Measurements from ENCODE around the gene SLC27A4.

Gene SLC27A4

DNA sequence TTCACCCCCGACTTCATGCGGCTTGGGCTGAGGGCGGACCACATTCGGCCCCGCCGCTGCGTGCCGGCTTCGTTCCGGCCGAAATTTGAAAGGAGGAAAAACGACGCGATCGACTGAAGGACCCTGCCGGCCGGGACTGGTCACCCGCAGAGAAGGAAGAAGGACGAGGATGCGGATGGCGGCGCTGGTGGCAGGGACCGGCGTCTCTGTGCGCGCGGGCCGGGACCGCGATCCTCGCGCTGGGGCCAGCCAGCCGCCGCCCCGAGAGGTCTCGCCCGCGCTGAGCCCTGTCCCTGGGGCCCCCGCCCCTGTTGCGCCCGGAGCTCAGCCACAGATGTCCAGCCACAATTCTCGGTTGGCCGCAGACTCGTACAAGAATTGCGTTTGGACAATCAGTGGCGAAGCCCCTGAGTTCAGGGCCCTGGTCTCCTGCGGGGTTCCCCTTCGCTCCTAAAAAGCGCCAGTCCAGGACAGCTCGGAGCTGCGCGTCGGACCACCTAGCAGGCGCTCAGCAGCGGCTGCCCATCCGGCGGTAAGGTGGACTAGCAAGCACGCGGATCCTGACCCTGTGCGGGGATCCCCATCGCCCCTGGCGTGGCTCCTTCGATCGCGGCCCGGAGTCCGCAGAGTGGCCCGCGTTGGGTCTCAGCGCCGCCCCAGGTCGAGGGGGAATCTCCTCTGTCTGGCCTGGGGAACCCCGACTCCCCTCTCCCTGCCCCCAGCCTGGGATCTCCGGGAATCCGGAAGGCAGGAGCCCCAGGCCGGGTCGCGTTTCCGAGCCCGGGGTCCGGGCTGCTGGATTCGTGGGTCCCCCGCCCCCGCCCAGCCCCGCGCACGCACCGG lies 52.2 kb downstream of the SLC27A4 start:
- no peak for DNase-seq

DNA sequence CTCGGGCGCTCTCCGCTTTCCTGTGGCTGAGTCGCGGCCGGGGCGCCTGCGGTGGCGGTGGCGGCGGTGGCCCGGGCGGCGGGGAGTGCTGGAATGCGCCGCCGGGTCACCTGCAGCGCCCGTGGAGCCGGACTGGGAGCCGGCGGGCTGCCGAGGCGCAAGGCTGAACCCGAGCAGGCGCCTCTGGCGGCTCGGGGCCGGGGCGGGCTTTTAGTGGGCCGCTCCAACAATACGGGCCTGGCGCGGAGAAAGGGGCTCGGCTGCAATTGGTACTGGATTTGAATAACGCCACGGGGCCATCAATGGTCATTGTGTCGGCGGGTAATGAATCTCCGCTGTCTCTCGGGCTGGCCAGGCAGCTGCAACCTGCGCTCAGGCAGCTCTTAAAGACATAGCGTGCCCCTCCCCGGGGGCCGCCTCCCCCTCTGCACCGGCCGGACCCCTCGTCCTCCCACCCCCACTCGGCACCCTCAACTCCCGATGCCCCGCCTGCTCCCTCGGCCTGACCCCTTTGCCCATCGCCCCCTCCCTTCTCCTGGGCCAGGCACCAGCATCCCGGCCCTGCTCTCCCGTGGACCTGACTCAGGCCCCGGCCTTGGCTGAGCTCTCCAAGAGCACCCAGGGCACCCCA lies 52.9 kb downstream of the SLC27A4 start:
- no peak for DNase-seq

DNA sequence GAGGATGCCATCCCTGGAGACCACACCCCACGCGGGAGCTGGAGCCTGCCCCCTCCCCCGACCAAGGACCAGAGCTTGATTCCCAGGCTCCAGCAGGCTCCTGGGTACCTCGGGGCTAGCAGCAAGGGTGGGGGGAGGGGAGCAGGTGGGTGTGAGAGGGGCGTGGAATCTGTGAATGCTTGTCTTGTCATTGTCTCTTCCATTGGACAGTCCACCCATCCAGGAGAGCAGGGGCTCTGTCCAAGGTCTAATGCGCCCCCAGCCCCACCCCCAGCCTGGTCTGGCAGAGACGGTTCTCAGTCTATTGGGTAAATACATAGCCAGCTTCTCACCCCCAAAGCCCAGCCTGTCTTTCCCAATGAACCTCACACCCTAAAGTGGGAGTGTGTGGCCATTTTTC lies 53.6 kb downstream of the SLC27A4 start:
- no peak for DNase-seq

DNA sequence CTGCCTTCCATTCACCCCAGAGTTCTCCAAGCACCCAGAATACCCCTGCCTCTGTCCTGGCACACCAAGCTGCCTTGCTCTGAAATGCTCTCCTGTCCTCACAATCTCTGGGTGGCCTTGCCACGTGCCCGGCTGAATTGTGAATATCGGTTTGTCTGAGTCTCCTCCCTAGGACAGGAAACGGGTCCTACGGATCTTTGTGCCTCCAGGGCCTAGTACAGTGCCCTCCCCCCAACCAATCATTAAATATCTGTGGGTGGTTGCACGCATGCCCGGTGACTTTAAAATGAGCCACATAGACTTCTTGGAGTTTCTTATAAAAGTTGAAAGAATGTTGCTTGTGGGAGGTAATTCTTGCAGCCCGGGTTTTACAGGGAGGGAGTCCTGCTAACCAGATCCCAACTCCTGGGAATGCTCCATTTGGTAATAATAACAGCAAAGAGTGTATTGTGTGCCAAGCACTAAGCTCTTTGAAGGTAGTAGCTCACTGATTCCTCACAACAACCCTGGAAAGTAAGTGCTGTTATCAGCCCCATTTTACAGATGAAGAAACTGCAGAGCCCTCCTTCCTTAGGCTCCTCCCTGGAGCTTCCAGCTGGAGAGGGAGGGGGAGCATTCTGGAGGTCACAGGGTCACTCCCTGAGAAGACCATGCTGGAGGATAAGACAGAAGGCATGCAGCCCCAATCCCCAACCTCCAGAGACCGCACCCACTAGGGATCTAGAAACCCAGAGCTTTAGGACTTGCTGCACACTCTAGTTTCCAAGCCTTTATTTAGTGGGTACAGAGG lies 54.2 kb downstream of the SLC27A4 start:
- no peak for DNase-seq

DNA sequence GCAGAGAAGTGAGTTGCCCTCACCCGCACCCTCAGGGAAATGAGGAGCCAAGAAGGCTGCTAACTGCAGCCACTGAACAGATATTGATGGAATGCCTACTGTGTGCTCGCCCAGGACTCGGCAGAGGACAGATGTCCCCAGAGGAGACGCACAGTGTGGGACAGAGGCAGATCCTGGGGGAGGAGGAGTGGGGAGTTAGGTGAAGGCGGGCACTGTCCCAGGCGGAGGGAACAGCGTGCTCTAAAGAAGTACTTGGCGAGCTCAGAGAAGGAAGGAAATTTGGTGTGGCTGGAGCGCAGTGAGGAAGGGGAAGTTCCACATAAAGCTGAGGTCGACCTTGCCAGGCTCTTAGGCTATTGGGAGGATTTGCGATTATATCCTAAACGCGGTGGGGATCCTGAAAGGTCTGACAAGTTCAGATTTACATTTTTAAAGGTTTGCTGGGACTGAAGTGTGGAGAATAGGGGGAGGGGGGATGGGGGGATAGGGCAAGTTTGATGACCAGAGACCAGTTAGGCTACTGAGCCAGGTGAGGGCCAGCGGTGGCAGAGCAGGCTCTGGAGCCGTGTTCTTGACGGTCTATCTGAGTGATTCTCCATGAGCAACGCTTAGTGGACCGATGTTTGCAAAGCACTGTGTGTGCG lies 56.8 kb downstream of the SLC27A4 start:
- no peak for DNase-seq

DNA sequence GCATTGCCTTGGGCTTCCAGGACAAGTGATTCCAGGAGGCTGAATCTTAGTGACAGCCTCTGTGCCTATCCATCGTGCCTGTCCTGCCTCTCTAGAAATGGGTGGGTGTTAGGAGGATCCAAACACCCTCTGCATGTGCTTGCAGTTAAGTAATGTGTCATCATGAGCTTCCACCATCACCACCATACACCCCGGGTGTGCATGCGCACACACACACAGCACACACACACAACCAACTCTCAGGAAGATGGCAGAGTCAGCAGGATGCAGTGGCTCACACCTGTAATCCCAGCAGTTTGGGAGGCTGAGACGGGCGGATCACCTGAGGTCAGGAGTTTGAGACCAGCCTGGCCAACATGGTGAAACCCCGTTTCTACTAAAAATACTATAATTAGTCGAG lies 57.5 kb downstream of the SLC27A4 start:
- DNase-seq = no peak

DNA sequence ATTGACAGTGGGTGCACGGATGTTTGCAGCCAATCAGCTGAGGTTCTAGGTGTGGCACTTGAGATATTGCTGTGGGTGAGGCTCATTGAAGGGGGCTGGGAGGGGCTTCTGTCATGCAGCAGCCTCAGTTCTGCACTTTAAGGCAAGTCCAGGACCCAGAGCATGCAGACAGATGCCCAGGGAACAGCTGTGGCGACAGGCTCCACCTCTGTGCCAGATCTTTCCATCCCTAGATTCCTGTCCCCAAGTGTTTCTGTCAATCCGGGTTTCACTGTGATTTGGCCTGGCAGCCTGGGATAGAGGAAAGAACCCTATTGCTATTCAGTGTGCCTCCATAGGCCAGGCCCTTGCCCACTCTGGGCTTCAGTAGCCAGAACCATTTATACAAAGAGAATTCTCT lies 59.5 kb downstream of the SLC27A4 start:
- DNase-seq = no peak

DNA sequence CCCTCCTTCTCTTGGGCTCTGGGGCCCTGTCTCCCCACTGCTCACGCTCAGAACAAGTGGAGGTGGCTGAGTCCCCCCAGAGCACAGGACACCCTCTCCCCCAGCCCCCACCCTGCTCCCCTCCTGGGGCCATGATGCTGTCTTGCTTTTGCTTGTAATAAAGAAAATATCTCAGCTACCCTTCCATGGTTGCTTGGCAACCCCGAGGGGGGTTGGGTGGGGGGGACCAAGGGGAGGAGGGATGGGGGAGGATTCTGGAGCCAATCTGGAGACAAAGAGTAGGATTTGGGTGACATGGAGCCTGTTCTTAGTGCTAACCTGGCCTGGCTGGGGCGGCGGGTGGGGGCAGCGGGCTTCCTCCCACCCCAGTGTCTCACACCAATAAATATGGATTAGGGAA lies 64.2 kb downstream of the SLC27A4 start:
- DNase-seq = no peak

DNA sequence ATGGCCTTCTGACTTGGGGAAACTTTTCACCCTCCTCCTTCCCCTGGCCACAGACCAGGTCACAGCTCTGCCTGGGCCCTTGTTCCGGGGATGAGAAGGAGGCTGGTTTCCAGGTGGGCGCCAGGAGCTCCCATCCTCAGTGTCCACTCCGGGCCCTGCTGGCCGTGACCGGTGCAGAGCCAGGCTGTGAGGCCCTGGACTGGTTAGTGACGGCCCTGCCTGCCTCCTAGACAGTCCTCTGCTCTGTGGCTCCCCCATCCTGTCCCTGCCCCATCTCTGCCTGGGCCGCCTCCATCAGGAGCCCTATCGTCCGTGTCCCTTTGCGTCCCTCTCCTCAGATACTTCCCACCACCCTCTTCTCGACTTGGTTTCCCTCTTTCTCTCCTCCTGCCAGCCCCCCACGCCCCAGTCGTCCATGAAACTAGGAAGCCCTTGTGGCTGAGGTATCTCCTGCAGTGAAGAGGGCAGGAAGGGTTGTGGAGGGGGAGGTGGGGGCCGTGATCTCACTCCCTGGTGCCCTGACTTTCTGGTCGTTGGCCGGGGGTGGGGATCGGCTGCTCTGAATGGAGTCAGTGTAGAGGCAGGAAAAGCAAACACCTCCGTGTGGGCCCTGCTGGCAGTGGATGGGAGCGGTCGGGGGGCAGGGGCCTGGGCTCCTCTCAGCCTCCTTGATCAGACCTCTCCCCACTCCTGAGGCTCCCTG lies 64.9 kb downstream of the SLC27A4 start:
- DNase-seq = no peak

DNA sequence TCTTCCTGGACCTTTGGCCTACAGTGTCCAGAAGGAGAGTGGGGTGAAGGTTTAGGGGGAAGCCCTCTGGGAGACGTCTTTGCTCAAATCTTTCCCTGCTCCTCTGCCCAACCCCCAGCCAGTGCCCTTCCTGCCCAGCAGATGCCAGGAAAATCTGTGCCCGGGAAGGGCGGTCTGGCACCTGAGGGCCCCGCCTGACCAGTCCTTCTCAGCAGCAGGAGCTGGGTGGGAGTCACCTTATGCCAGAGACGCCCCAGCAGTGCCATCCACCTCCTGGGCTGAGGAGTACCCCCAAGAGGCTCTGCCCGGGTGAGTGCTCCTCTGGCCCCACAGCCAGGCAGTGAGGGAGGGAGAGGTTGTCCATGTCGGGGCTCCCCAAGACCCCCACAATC lies 65.4 kb downstream of the SLC27A4 start:
- no peak for DNase-seq

DNA sequence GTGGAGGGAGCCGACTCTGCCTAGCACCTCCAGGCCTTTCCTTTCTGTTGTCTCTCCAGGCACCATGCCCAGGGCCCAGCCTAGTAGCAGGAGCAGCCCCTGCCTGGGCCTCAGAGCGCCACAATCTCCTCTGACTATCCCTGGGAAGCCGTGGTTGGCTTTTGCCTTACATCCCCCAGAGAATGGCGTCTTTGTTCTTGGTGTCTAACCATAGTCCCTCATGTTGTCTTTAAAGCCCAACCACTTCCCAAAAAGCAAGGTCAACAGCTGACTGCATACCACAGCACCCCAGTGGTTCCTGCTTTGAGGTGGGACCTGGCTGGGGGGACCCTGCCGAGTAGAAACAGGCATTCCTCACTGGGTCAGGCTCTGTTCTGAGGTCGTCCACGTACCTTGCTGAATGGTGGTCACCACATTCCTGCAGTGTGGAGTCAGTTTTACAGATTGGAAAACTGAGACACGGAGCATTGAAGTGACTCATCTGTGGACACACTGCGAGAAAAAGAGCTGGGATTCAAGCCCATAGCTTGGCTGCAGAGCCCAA lies 66.6 kb downstream of the SLC27A4 start:
- DNase-seq = no peak

DNA sequence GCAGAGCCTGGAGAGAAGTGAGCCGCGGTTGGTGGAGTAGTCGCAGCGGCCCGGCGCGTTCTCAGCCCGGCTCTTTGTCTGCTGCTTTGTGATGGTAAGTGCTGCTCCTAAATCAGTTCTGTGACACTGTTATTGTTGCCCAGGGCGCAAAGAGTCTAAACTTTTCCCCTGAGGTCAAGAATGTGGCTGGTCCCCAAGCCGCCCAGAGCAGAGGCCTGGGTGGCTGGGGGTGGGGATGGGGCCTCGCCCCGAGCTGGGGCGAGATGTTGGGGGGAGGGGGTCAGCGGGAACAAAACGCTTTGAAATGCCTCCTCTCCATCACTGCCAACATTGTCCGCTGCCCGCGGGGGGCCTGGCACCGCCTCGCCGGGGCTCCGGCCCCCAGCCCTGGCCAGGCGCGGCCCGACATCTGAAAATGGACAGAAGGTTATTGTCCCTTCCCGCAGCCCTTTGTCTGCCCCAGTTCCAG lies 68.7 kb downstream of the SLC27A4 start:
- no peak for DNase-seq

DNA sequence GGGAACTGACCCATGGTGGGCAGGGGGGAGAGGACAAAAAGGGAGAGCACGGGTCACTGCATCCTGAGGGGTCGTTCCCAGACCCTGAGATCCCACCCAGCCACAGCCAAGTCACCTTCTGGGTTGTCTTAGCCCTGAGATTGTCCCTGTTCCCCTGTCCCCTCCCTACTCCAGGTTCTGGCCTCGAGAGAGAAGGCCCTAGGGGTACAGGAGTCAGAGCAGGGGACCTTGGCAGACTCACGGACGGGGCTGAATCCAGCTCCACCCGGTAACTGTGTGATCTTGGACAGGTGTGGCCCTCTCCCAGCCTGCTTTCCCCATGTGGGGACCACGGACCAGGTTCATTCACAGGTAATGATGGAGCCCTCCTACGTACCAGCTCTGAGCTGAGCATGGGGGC lies 69.1 kb downstream of the SLC27A4 start:
- DNase-seq = no peak

DNA sequence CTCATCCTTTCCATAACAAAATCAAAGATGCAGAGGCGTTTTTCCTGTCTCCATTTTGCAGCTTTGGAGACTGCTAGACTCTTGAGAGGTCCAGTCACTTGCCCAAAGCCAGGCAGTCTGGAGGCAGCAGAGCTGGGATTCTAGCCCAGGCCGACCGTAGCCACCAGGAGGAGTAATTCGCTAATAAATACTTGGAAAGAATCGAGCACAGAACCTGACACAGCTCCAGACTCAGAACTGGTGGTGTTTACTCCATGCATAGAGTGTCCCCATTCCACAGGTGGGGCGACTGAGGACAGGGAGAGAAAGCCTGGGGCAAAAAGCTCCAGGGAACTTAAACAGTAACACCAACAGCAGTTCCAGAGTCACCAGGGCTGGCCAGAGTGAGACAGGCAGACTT lies 69.7 kb downstream of the SLC27A4 start:
- no peak for DNase-seq
